Mesendoderm (in vitro differentiated cells): ENCODE results near the gene AMY2A.
"Not testable (repeated sequence)": the region's sequence is repeated elsewhere in the genome, so short reads cannot be mapped to it uniquely, and the experiment has no call there.

Source experiments
- DNase-seq: peaks from one replicate; pipeline ENCODE4 v3.0.0; 2013
- H2AK5ac ChIP-seq: 2 replicates; pipeline ENCODE4 v1.6.1; 2013; ENCODE audit warnings: low read length, inconsistent platforms
- H2BK120ac ChIP-seq: 2 replicates; pipeline ENCODE4 v1.6.1; 2013; ENCODE audit warnings: low read depth, mild to moderate bottlenecking, low read length, moderate library complexity, mixed read lengths
- H2BK15ac ChIP-seq: replicated peaks from 2 replicates; pipeline ENCODE4 v1.6.1; 2013; ENCODE audit warnings: low read depth, mild to moderate bottlenecking, moderate library complexity
- H2BK5ac ChIP-seq: 2 replicates; pipeline ENCODE4 v1.6.1; 2013; ENCODE audit warnings: low read length, inconsistent platforms
- H3K18ac ChIP-seq: 2 replicates; pipeline ENCODE4 v1.6.1; 2013; ENCODE audit warnings: mild to moderate bottlenecking, low read length, mixed read lengths
- H3K23ac ChIP-seq: one replicate; pipeline ENCODE4 v1.6.1; 2013; ENCODE audit warnings: low read length
- H3K27ac ChIP-seq: 2 replicates; pipeline ENCODE4 v1.5.1; 2013; ENCODE audit warnings: low read depth, mild to moderate bottlenecking, inconsistent platforms, low read length, moderate library complexity
- H3K27me3 ChIP-seq: 2 replicates; pipeline ENCODE4 v1.6.1; 2013; ENCODE audit warnings: low read length, control low read depth, mild to moderate bottlenecking, inconsistent platforms; ENCODE audit not compliant: insufficient read depth, poor library complexity
- H3K36me3 ChIP-seq: 2 replicates; pipeline ENCODE4 v1.6.1; 2013; ENCODE audit warnings: low read length, inconsistent platforms; ENCODE audit not compliant: control insufficient read depth, insufficient read depth
- H3K4ac ChIP-seq: one replicate; pipeline ENCODE4 v1.6.1; 2013; ENCODE audit warnings: low read depth, mild to moderate bottlenecking, low read length, moderate library complexity
- H3K4me1 ChIP-seq: 2 replicates; pipeline ENCODE4 v1.6.1; 2013; ENCODE audit warnings: low read depth, low read length, inconsistent platforms; ENCODE audit not compliant: control insufficient read depth
- H3K4me2 ChIP-seq: 2 replicates; pipeline ENCODE4 v1.6.1; 2013; ENCODE audit warnings: low read length
- H3K4me3 ChIP-seq: 2 replicates; pipeline ENCODE4 v1.5.1; 2013; ENCODE audit warnings: mild to moderate bottlenecking, low read length
- H3K56ac ChIP-seq: one replicate; pipeline ENCODE4 v1.6.1; 2013; ENCODE audit warnings: low read length
- H3K79me1 ChIP-seq: 2 replicates; pipeline ENCODE4 v1.6.1; 2013; ENCODE audit warnings: low read length, inconsistent platforms
- H3K79me2 ChIP-seq: 2 replicates; pipeline ENCODE4 v1.6.1; 2013; ENCODE audit warnings: mild to moderate bottlenecking, low read length; ENCODE audit not compliant: control insufficient read depth, insufficient read depth
- H3K9ac ChIP-seq: 2 replicates; pipeline ENCODE4 v1.6.1; 2013; ENCODE audit warnings: low read length, inconsistent platforms
- H4K5ac ChIP-seq: one replicate; pipeline ENCODE4 v1.6.1; 2013; ENCODE audit warnings: low read length
- H4K8ac ChIP-seq: one replicate; pipeline ENCODE4 v1.6.1; 2013; ENCODE audit warnings: low read depth, mild to moderate bottlenecking, control low read depth, low read length, moderate library complexity
- WGBS: extraction: QIAGEN DNeasy Blood & Tissue Kit; methylation state at CpG from one replicate; pipeline ENCODE4 v1.1.7; 2013; ENCODE audit warnings: low lambda C conversion rate, missing lambda C conversion rate; ENCODE audit not compliant: insufficient coverage; ENCODE audit errors: extremely low coverage; 5-methylcytosine and 5-hydroxymethylcytosine counted together

AMY2A gene

GRCh38 chr1:103643908-103644307, 26.7 kb downstream of the AMY2A start:
- WGBS = no CpG with 5 or more reads among the region's 3 CpGs
- not testable (repeated sequence) for H4K5ac ChIP-seq, H3K27me3 ChIP-seq, H3K4me2 ChIP-seq, H2BK15ac ChIP-seq, H3K4me3 ChIP-seq, DNase-seq, H3K79me1 ChIP-seq, H2BK120ac ChIP-seq, H3K4me1 ChIP-seq, H3K23ac ChIP-seq, H3K27ac ChIP-seq, H3K36me3 ChIP-seq, H3K4ac ChIP-seq, H3K18ac ChIP-seq, H4K8ac ChIP-seq, H3K9ac ChIP-seq, H2BK5ac ChIP-seq, H3K79me2 ChIP-seq, H2AK5ac ChIP-seq, H3K56ac ChIP-seq

- H2BK15ac ChIP-seq, H3K23ac ChIP-seq, H3K4me2 ChIP-seq, H3K4me1 ChIP-seq, DNase-seq, H3K4ac ChIP-seq, H2BK5ac ChIP-seq, H2BK120ac ChIP-seq, H3K4me3 ChIP-seq, H3K79me2 ChIP-seq, H3K9ac ChIP-seq, H3K79me1 ChIP-seq, H4K8ac ChIP-seq, H3K27ac ChIP-seq, H4K5ac ChIP-seq, H3K18ac ChIP-seq, H3K56ac ChIP-seq, H3K36me3 ChIP-seq, H2AK5ac ChIP-seq, H3K27me3 ChIP-seq: not testable (repeated sequence)
- no CpG with 5 or more reads among the region's 3 CpGs for WGBS
These were observed 33.1 kb downstream of the AMY2A start for GRCh38 chr1:103650305-103650704.

GRCh38 chr1:103650889-103651288, 33.7 kb downstream of the AMY2A start:
- not testable (repeated sequence) for H2AK5ac ChIP-seq, H3K23ac ChIP-seq, H3K4me3 ChIP-seq, H4K5ac ChIP-seq, H3K36me3 ChIP-seq, H3K79me2 ChIP-seq, H3K4ac ChIP-seq, H2BK120ac ChIP-seq, H3K18ac ChIP-seq, H3K56ac ChIP-seq, H3K4me1 ChIP-seq, H3K27ac ChIP-seq, H3K4me2 ChIP-seq, H3K27me3 ChIP-seq, H3K79me1 ChIP-seq, H2BK15ac ChIP-seq, H3K9ac ChIP-seq, H2BK5ac ChIP-seq, H4K8ac ChIP-seq, DNase-seq
- no CpG with 5 or more reads among the region's 4 CpGs for WGBS

GRCh38 chr1:103654133-103654532, 36.9 kb downstream of the AMY2A start:
- H3K23ac ChIP-seq, H2BK120ac ChIP-seq, H4K8ac ChIP-seq, H3K27ac ChIP-seq, H4K5ac ChIP-seq, H3K9ac ChIP-seq, DNase-seq, H3K4me2 ChIP-seq, H3K79me2 ChIP-seq, H2BK5ac ChIP-seq, H3K36me3 ChIP-seq, H3K4ac ChIP-seq, H3K56ac ChIP-seq, H3K27me3 ChIP-seq, H3K4me1 ChIP-seq, H3K18ac ChIP-seq, H2BK15ac ChIP-seq, H2AK5ac ChIP-seq, H3K4me3 ChIP-seq, H3K79me1 ChIP-seq: not testable (repeated sequence)
- WGBS = no CpG with 5 or more reads among the region's 6 CpGs

- not testable (repeated sequence) for H3K4me2 ChIP-seq, H2AK5ac ChIP-seq, H3K56ac ChIP-seq, H3K79me1 ChIP-seq, H2BK120ac ChIP-seq, H4K5ac ChIP-seq, H3K9ac ChIP-seq, H3K4me1 ChIP-seq, H3K27me3 ChIP-seq, H2BK15ac ChIP-seq, DNase-seq, H3K23ac ChIP-seq, H3K4ac ChIP-seq, H3K4me3 ChIP-seq, H3K27ac ChIP-seq, H3K18ac ChIP-seq, H3K79me2 ChIP-seq, H2BK5ac ChIP-seq, H4K8ac ChIP-seq, H3K36me3 ChIP-seq
- WGBS = no CpG with 5 or more reads among the region's 5 CpGs
These were observed 38.2 kb downstream of the AMY2A start, which contains the start of gene AMY1A for GRCh38 chr1:103655460-103655859. TSS of gene AMY1A (plus strand) at chr1:103655760. CDS start at chr1:103656331, 571 bp downstream.
